Liver (tissue), 9 donors: ENCODE results near the gene SLC52A1. TPM values are rescaled to one million over a fixed set of nuclear protein-coding genes. Genes with fewer than 3 reads are reported as not detected.

ENCODE experiments used
- DNase-seq: peaks from one replicate; pipeline ENCODE4 v3.0.0-alpha.2; 2017; ENCODE audit warnings: low spot score
- H3K27ac ChIP-seq, 2 donors: one replicate each; pipeline ENCODE4 v1.7.0; 2013; ENCODE audit warnings: inconsistent platforms in 2 of 2, low read length in 2 of 2, control low read depth in 1 of 2, low read depth in 1 of 2, mild to moderate bottlenecking in 1 of 2
- H3K27me3 ChIP-seq, 4 donors: one replicate each; pipeline versions ENCODE4 v1.6.1 to v1.7.0; 2013; ENCODE audit warnings: low read length in 3 of 4, inconsistent platforms in 1 of 4, mild to moderate bottlenecking in 1 of 4, moderate library complexity in 1 of 4; ENCODE audit not compliant: control insufficient read depth in 4 of 4, insufficient read depth in 4 of 4
- H3K36me3 ChIP-seq, 4 donors: one replicate each; pipeline versions ENCODE4 v1.6.1 to v1.7.0; 2013; ENCODE audit warnings: low read length in 3 of 4, mild to moderate bottlenecking in 3 of 4, low read depth in 1 of 4, moderate library complexity in 1 of 4; ENCODE audit not compliant: control insufficient read depth in 4 of 4, insufficient read depth in 3 of 4
- H3K4me1 ChIP-seq, 4 donors: one replicate each; pipeline versions ENCODE4 v1.6.1 to v1.7.0; 2013; ENCODE audit warnings: low read length in 3 of 4, mild to moderate bottlenecking in 3 of 4, moderate library complexity in 1 of 4; ENCODE audit not compliant: control insufficient read depth in 4 of 4, insufficient read depth in 4 of 4
- H3K4me3 ChIP-seq, 3 donors: one replicate each; pipeline versions ENCODE4 v1.6.1 to v1.7.0; 2013; ENCODE audit warnings: low read length in 3 of 3, control low read depth in 1 of 3, low read depth in 1 of 3, mild to moderate bottlenecking in 1 of 3
- H3K9ac ChIP-seq, 2 donors: one replicate each; pipeline ENCODE4 v1.7.0; 2013; ENCODE audit warnings: low read length in 2 of 2, mild to moderate bottlenecking in 2 of 2, moderate library complexity in 2 of 2, control low read depth in 1 of 2, low read depth in 1 of 2
- H3K9me3 ChIP-seq, 4 donors: one replicate each; pipeline versions ENCODE4 v1.6.1 to v1.7.0; 2013; ENCODE audit warnings: low read length in 3 of 4; ENCODE audit not compliant: control insufficient read depth in 4 of 4
- CTCF ChIP-seq: fragments of 150-350 bp; IDR thresholded peaks from 2 replicates; pipeline ENCODE4 v1.5.1; 2017; ENCODE audit warnings: improper control_type of control experiment, low read depth, low read length; ENCODE audit not compliant: missing input control
- EGR1 ChIP-seq, 2 donors: IDR thresholded peaks; 2 replicates each; pipeline ENCODE4 v1.6.1; 2016 to 2018; ENCODE audit warnings: antibody characterized with exemption in 2 of 2, low read depth in 2 of 2
- FOXA1 ChIP-seq: IDR thresholded peaks from 2 replicates; pipeline ENCODE4 v1.6.1; 2016; ENCODE audit warnings: antibody characterized with exemption
- FOXA2 ChIP-seq: IDR thresholded peaks from 2 replicates; pipeline ENCODE4 v1.6.1; 2016; ENCODE audit warnings: antibody characterized with exemption
- HNF4A ChIP-seq, 2 donors: conservative IDR thresholded peaks; 2 replicates each; pipeline ENCODE4 v1.6.1; 2016; ENCODE audit warnings: antibody characterized with exemption in 2 of 2, mild to moderate bottlenecking in 2 of 2
- JUND ChIP-seq, 2 donors: IDR thresholded peaks; 2 replicates each; pipeline ENCODE4 v1.6.1; 2016; ENCODE audit warnings: antibody characterized with exemption in 2 of 2
- MAX ChIP-seq: IDR thresholded peaks from 2 replicates; pipeline ENCODE4 v1.6.1; 2016; ENCODE audit warnings: antibody characterized with exemption
- NR2F2 ChIP-seq: IDR thresholded peaks from 2 replicates; pipeline ENCODE4 v1.6.1; 2016; ENCODE audit warnings: antibody characterized with exemption
- RAD21 ChIP-seq, 2 donors: IDR thresholded peaks; 2 replicates each; pipeline ENCODE4 v1.6.1; 2016; ENCODE audit warnings: antibody characterized with exemption in 2 of 2, mild to moderate bottlenecking in 2 of 2
- REST ChIP-seq: IDR thresholded peaks from 2 replicates; pipeline ENCODE4 v1.6.1; 2016; ENCODE audit warnings: antibody characterized with exemption, mild to moderate bottlenecking
- RXRA ChIP-seq, 2 donors: IDR thresholded peaks; 2 replicates each; pipeline ENCODE4 v1.6.1; 2017 to 2018; ENCODE audit warnings: antibody characterized with exemption in 2 of 2, mild to moderate bottlenecking in 1 of 2
- SP1 ChIP-seq: IDR thresholded peaks from 2 replicates; pipeline ENCODE4 v1.6.1; 2018; ENCODE audit warnings: antibody characterized with exemption, mild to moderate bottlenecking
- YY1 ChIP-seq: IDR thresholded peaks from 2 replicates; pipeline ENCODE4 v1.6.1; 2016; ENCODE audit warnings: antibody characterized with exemption, mild to moderate bottlenecking
- ZBTB33 ChIP-seq: IDR thresholded peaks from 2 replicates; pipeline ENCODE4 v1.6.1; 2016; ENCODE audit warnings: antibody characterized with exemption
- WGBS: extraction: QIAGEN DNeasy Blood & Tissue Kit; methylation state at CpG from one replicate; pipeline ENCODE4 v1.1.7; 2013; 5-methylcytosine and 5-hydroxymethylcytosine counted together
- polyA plus RNA-seq, 2 donors: library from polyadenylated mRNA; stranded (reverse) in 1 of 2; unstranded in 1 of 2; fragments of 200-250 nt in 1 of 2; fragments of >200 nt in 1 of 2; fragmentation: Nextera tagmentation in 1 of 2; extraction: Ambion mirVana in 1 of 2; gene quantifications; one replicate each; pipeline versions ENCODE4 v1.2.1 to v1.2.3, GENCODE V29; 2013 to 2015
- total RNA-seq, 2 donors: library from RNA; depleted of rRNA; stranded (reverse); fragments of >200 nt; gene quantifications; one replicate each; pipeline ENCODE4 v1.2.3, GENCODE V29; 2014
- donor health status: healthy.
- donor health status: healthy.
- donor health status: healthy.
- donor health status: healthy.
- donor health status: healthy.

SLC52A1 gene
- total and polyA plus RNA-seq, 4 donors: 0.08 to 0.28 (median 0.11) TPM; not detected in 1

- no peak overlapping the region for H3K4me3 ChIP-seq
- no peak for DNase-seq
- no peaks in the 10 kb centered on the region for H3K9me3 ChIP-seq
- peaks cover 20 to 55% (median 36%) of the 10 kb centered on the region in 4 donors for H3K36me3 ChIP-seq
- H3K4me1 ChIP-seq: no peaks in the 10 kb centered on the region
- H3K9ac ChIP-seq: no peak overlapping the region
- TF ChIP-seq HNF4A (conservative IDR thresholded peaks at IDR 0.05): no peak
- TF ChIP-seq MAX: no peak
- TF ChIP-seq ZBTB33: no peak
- no peak for TF ChIP-seq FOXA1
- TF ChIP-seq JUND (IDR thresholded peaks at IDR 0.05): no peak
- TF ChIP-seq NR2F2: no peak
- TF ChIP-seq REST: no peak
- TF ChIP-seq EGR1 (IDR thresholded peaks at IDR 0.05; ENCODE audit: low read depth in 2 of 2): no peak
- no peak for TF ChIP-seq SP1
- no peak for TF ChIP-seq CTCF
- TF ChIP-seq YY1: no peak
- TF ChIP-seq FOXA2: no peak
- TF ChIP-seq RAD21 (IDR thresholded peaks at IDR 0.05): no peak
- no peak overlapping the region for H3K27ac ChIP-seq
- WGBS: 93% methylated on average over 29 of the region's 29 CpGs
- no peaks in the 10 kb centered on the region for H3K27me3 ChIP-seq
Observed at GRCh38 chr17:5023588-5024147, 11.6 kb downstream of the SLC52A1 start.

GRCh38 chr17:5022171-5022711 is 13.0 kb downstream of the SLC52A1 start:
- WGBS: 97% methylated on average over 30 of the region's 30 CpGs
- TF ChIP-seq RXRA (IDR thresholded peaks at IDR 0.05) (no peak), JUND (IDR thresholded peaks at IDR 0.05) (no peak), RAD21 (IDR thresholded peaks at IDR 0.05) (no peak), NR2F2 (no peak)
- Histone ChIP-seq H3K4me1 (no peaks in the 10 kb centered on the region), H3K9me3 (no peaks in the 10 kb centered on the region), H3K9ac (no peak overlapping the region), H3K4me3 (no peak overlapping the region), H3K27ac (no peak overlapping the region), H3K36me3 (peaks cover 20 to 63% (median 41%) of the 10 kb centered on the region in 4 donors), H3K27me3 (no peaks in the 10 kb centered on the region)
- DNase-seq: no peak
